CD4-positive, alpha-beta memory T cell (primary cell): ENCODE data around the gene SH3BP5L. TPM values are rescaled to one million over a fixed set of nuclear protein-coding genes. Genes with fewer than 3 reads are reported as not detected.

Source experiments
- CTCF ChIA-PET: fragments of 350-600 bp; sonication (Branson Sonifier 250); formaldehyde crosslinking; loops from one replicate; lab custom pipeline; 2021; ENCODE audit warnings: inconsistent platforms; ENCODE audit not compliant: partially characterized antibody; lab: Charles Lee
- POLR2A ChIA-PET: fragments of 350-600 bp; sonication (Branson Sonifier 250); formaldehyde crosslinking; loops from one replicate; lab custom pipeline; 2021; ENCODE audit not compliant: partially characterized antibody; lab: Charles Lee
- DNase-seq, 5 donors: peaks; one replicate each; pipeline versions ENCODE4 v3.0.0 to v3.0.0-alpha.2; 2020 to 2022; ENCODE audit warnings: mixed read lengths in 1 of 5
- H3K27ac ChIP-seq: one replicate; pipeline ENCODE4 v1.7.0; 2013; ENCODE audit warnings: low read depth, low read length
- H3K27me3 ChIP-seq: 2 replicates; pipeline ENCODE4 v1.7.0; 2013; ENCODE audit warnings: mild to moderate bottlenecking, low read length, moderate library complexity; ENCODE audit not compliant: insufficient read depth
- H3K36me3 ChIP-seq: 2 replicates; pipeline ENCODE4 v1.7.0; 2013; ENCODE audit warnings: mild to moderate bottlenecking, low read length, moderate library complexity; ENCODE audit not compliant: insufficient read depth
- H3K4me1 ChIP-seq: 2 replicates; pipeline ENCODE4 v1.7.0; 2013; ENCODE audit warnings: mild to moderate bottlenecking, low read length, moderate library complexity; ENCODE audit not compliant: insufficient read depth
- H3K4me3 ChIP-seq, 2 donors: one replicate each; pipeline ENCODE4 v1.7.0; 2013; ENCODE audit warnings: low read length in 2 of 2, mild to moderate bottlenecking in 1 of 2
- H3K9me3 ChIP-seq, 2 donors: one replicate each; pipeline ENCODE4 v1.7.0; 2013; ENCODE audit warnings: low read length in 2 of 2, control low read depth in 1 of 2; ENCODE audit not compliant: control insufficient read depth in 1 of 2
- H3K27ac Mint-ChIP-seq, 7 donors: one replicate each; pipeline ENCODE4 v1.8.0; 2020 to 2021; ENCODE audit warnings: mixed read lengths in 7 of 7, mild to moderate bottlenecking in 6 of 7, inconsistent platforms in 3 of 7, moderate library complexity in 3 of 7
- H3K27me3 Mint-ChIP-seq, 2 donors: one replicate each; pipeline ENCODE4 v1.8.0; 2020 to 2021; ENCODE audit warnings: mixed read lengths in 2 of 2
- H3K36me3 Mint-ChIP-seq, 2 donors: one replicate each; pipeline ENCODE4 v1.8.0; 2020 to 2021; ENCODE audit warnings: mixed read lengths in 2 of 2, inconsistent platforms in 1 of 2, mild to moderate bottlenecking in 1 of 2
- H3K4me1 Mint-ChIP-seq, 4 donors: one replicate each; pipeline ENCODE4 v1.8.0; 2020 to 2021; ENCODE audit warnings: mixed read lengths in 4 of 4, mild to moderate bottlenecking in 1 of 4
- H3K4me3 Mint-ChIP-seq, 8 donors: one replicate each; pipeline ENCODE4 v1.8.0; 2020 to 2021; ENCODE audit warnings: mixed read lengths in 8 of 8, mild to moderate bottlenecking in 7 of 8, moderate library complexity in 6 of 8, inconsistent platforms in 3 of 8
- H3K9me3 Mint-ChIP-seq, 8 donors: one replicate each; pipeline ENCODE4 v1.8.0; 2020 to 2021; ENCODE audit warnings: mixed read lengths in 8 of 8, mild to moderate bottlenecking in 5 of 8, inconsistent platforms in 3 of 8, moderate library complexity in 1 of 8
- intact Hi-C: fragments of 100-400 bp; cut with micrococcal nuclease; formaldehyde crosslinking; loops from one replicate; pipeline ENCODE4 v1.15.1; 2023
- polyA plus RNA-seq, 2 donors: library from polyadenylated mRNA; unstranded; fragments of 300-500 nt; fragmentation: Illumina TruSeq; gene quantifications; one replicate each; pipeline ENCODE4 v1.2.3, GENCODE V29; 2021
- total RNA-seq, 2 experiments: library from RNA; stranded (reverse); gene quantifications; one replicate each; pipeline ENCODE4 v1.2.3, GENCODE V29; 2021

Gene SH3BP5L
- 10 to 100 TPM; 40.9 to 43.4 TPM for total RNA-seq
- polyA plus RNA-seq = 1 to 10 TPM in 1 of 2 donors, under 1 TPM in 1; 0.77 to 4.4 TPM

GRCh38 chr1:248825909-248826760 is at the start of gene SH3BP5L:
Gene SH3BP5L (minus strand): TSS chr1:248825915. CDS start chr1:248824935, 980 bp downstream.
- peaks cover 4 to 44% of the 10 kb centered on the region in 2 donors for H3K36me3 Mint-ChIP-seq
- peak within 1 kb of the TSS; percentile 91 for H3K27ac ChIP-seq
- peaks cover 0 to 1% of the 10 kb centered on the region in 2 donors for H3K27me3 Mint-ChIP-seq
- peak within 1 kb of the TSS; percentile 93 to 100 (median 99) for H3K27ac Mint-ChIP-seq
- H3K4me3 ChIP-seq = peak within 1 kb of the TSS; percentile 97 to 99
- POLR2A ChIA-PET = interaction anchor here (1.3 to 5.9 kb wide), 8 partner anchors 10 to 83 kb away, joined by 3 to 154 read pairs (median 26); partner anchors contain the start of genes PGBD2, ZNF672 and ZNF692
- peaks cover 0 to 4% (median 0%) of the 10 kb centered on the region in 8 donors for H3K9me3 Mint-ChIP-seq
- H3K4me3 Mint-ChIP-seq = peak within 1 kb of the TSS; percentile 94 to 100 (median 97)
- H3K9me3 ChIP-seq = no peaks in the 10 kb centered on the region
- H3K27me3 ChIP-seq = no peaks in the 10 kb centered on the region
- DNase-seq = peak; percentile 93 to 96 (median 94)
- CTCF ChIA-PET = interaction anchor here (0.9 to 4.7 kb wide), 9 partner anchors 12 to 101 kb away, joined by 3 to 58 read pairs (median 4); partner anchors contain the start of genes PGBD2, ZNF672 and ZNF692
- peaks cover 16% of the 10 kb centered on the region for H3K36me3 ChIP-seq
- peaks cover 37 to 60% (median 51%) of the 10 kb centered on the region in 4 donors for H3K4me1 Mint-ChIP-seq
- intact Hi-C loops = loop anchor here (1.0 kb wide), 5 partner anchors 12 to 98 kb away; partner anchors contain the start of genes PGBD2, ZNF672 and ZNF692
- peaks cover 53% of the 10 kb centered on the region for H3K4me1 ChIP-seq

DNA sequence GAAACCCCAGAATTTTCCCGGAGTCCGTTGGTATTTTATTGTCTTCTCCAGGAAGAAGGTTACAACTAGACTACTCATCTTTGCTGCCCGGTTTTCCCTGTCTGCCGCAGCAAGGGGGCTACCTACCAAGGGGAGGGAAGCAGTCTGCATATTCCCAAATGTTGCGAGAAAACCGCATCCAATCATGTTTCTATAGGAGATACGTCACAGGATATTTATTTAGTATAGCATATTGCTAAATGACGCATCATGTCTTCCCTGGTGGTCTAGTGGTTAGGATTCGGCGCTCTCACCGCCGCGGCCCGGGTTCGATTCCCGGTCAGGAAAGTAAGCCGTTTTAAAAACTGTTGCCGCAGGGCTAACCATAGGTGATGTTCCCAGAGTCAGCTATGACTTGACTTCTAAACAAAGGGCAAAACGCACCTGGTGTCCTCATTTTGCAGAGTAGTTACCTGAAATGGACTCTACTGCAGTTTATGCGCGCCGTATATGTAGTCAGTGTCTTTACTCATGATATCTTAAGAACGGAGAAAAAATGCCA is 48.3 kb upstream of the SH3BP5L start:
- Mint-ChIP-seq H3K27ac (peak overlapping the region; percentile 98 to 100 (median 99)), H3K36me3 (peaks cover 0 to 15% of the 10 kb centered on the region in 2 donors), H3K27me3 (peaks cover 8 to 12% of the 10 kb centered on the region in 2 donors), H3K4me1 (peaks cover 11 to 32% (median 17%) of the 10 kb centered on the region in 4 donors), H3K4me3 (peak overlapping the region; percentile 95 to 98 (median 97)), H3K9me3 (peaks cover 0 to 15% (median 3%) of the 10 kb centered on the region in 8 donors)
- ChIA-PET CTCF (interaction anchor here (0.9 to 1.8 kb wide), 3 partner anchors 13 to 32 kb away, joined by 3 to 12 read pairs (median 4); partner anchors contain the start of gene ZNF692), POLR2A (interaction anchor here (0.7 to 3.5 kb wide), 11 partner anchors 13 to 62 kb away, joined by 3 to 84 read pairs (median 5); partner anchors contain the start of genes PGBD2, SH3BP5L, ZNF672 and ZNF692)
- Histone ChIP-seq H3K27ac (peak overlapping the region; percentile 67), H3K9me3 (no peaks in the 10 kb centered on the region), H3K4me3 (peak overlapping the region; percentile 79 to 91), H3K4me1 (peaks cover 7% of the 10 kb centered on the region), H3K27me3 (no peaks in the 10 kb centered on the region), H3K36me3 (no peaks in the 10 kb centered on the region)
- intact Hi-C loops = loop anchor here (1.0 kb wide), 5 partner anchors 11 to 48 kb away; partner anchors contain the start of genes PGBD2, ZNF672 and ZNF692
- DNase-seq = peak; percentile 89 to 93 (median 91)

DNA sequence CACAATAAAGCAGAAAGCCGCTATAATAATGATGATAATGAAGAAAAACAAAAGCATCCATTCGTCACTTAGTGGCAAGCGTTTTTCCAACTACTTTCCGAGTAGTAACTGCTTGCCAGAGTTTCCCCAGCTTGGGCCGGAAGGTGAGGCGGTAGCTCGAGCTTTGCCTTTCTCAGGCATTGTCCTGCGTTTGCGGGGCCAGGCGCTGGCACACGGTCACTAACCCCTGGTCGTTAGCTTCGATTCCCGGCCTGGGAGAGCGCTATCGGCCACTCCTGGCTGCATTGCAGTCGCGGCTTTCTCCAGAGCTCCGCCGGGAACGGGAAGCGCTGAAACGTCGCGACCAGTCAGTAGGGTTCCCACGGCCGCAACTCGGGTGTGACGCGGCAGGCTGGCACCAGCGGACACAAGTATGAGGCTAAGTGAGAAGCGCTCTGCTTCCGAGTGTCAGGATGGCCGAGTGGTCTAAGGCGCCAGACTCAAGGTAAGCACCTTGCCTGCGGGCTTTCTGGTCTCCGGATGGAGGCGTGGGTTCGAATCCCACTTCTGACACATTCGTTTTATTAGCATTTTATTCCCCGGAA is 47.8 kb upstream of the SH3BP5L start:
- Histone ChIP-seq H3K36me3 (no peaks in the 10 kb centered on the region), H3K27ac (peak overlapping the region; percentile 67), H3K9me3 (no peaks in the 10 kb centered on the region), H3K4me3 (peak overlapping the region; percentile 79 to 91), H3K4me1 (peaks cover 7% of the 10 kb centered on the region), H3K27me3 (no peaks in the 10 kb centered on the region)
- ChIA-PET CTCF (interaction anchor here (0.7 to 1.8 kb wide), 5 partner anchors 11 to 48 kb away, joined by 3 to 12 read pairs (median 4); partner anchors contain the start of genes SH3BP5L and ZNF692), POLR2A (interaction anchor here (0.7 to 3.5 kb wide), 10 partner anchors 8 to 62 kb away, joined by 3 to 84 read pairs (median 5); partner anchors contain the start of genes PGBD2, SH3BP5L, ZNF672 and ZNF692)
- intact Hi-C loops = loop anchor here (1.0 kb wide), 3 partner anchors 10 to 35 kb away; partner anchors contain the start of genes ZNF672 and ZNF692
- peak overlapping the region; percentile 95 to 98 (median 97) for H3K4me3 Mint-ChIP-seq
- peak; percentile 88 to 95 (median 92) for DNase-seq
- H3K27ac Mint-ChIP-seq = peak overlapping the region; percentile 98 to 100 (median 99)
- H3K36me3 Mint-ChIP-seq = peaks cover 0 to 15% of the 10 kb centered on the region in 2 donors
- H3K27me3 Mint-ChIP-seq = peaks cover 8 to 12% of the 10 kb centered on the region in 2 donors
- H3K4me1 Mint-ChIP-seq = peaks cover 11 to 32% (median 17%) of the 10 kb centered on the region in 4 donors
- H3K9me3 Mint-ChIP-seq = peaks cover 0 to 15% (median 3%) of the 10 kb centered on the region in 8 donors

DNA sequence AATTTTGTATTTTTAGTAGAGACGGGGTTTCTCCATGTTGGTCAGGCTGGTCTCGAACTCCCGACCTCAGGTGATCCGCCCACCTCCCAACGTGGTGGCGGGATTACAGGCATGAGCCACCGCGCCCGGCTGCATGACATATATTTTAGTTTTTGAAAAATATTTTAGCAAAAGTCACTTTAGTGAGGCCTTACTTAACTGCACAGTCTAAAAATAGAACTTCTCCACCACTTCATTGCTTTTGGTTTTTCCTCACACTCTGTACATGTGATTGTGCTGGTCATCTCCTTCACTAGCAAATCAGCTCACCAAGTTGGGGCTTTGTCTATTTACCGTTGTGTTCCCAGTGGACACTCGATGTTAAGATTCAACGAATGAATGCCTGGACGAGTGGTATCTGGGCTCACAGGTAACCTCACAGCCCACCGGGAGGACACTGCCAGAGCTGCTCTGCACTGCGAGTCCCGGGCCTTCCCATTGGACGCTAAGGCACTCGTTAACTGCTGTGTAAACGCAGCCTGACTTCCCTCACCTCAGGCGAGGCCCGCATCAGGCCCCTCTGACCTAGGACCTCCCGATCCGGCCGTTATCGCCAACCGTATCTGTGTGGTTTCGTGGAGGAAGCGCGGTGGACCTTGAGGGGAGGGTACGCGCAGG is 47.2 kb upstream of the SH3BP5L start:
- peaks cover 8 to 12% of the 10 kb centered on the region in 2 donors for H3K27me3 Mint-ChIP-seq
- peaks cover 0 to 15% of the 10 kb centered on the region in 2 donors for H3K36me3 Mint-ChIP-seq
- peaks cover 0 to 15% (median 3%) of the 10 kb centered on the region in 8 donors for H3K9me3 Mint-ChIP-seq
- peaks cover 11 to 32% (median 17%) of the 10 kb centered on the region in 4 donors for H3K4me1 Mint-ChIP-seq
- no peaks in the 10 kb centered on the region for H3K27me3 ChIP-seq
- H3K4me1 ChIP-seq = peaks cover 7% of the 10 kb centered on the region
- ChIA-PET POLR2A (interaction anchor here (0.7 to 3.5 kb wide), 10 partner anchors 8 to 61 kb away, joined by 3 to 84 read pairs (median 5); partner anchors contain the start of genes PGBD2, SH3BP5L, ZNF672 and ZNF692), CTCF (interaction anchor here (0.7 to 1.8 kb wide), 5 partner anchors 11 to 47 kb away, joined by 4 to 12 read pairs (median 4); partner anchors contain the start of genes SH3BP5L and ZNF692)
- intact Hi-C loops = loop anchor here (1.0 kb wide), 3 partner anchors 10 to 35 kb away; partner anchors contain the start of genes ZNF672 and ZNF692
- no peaks in the 10 kb centered on the region for H3K9me3 ChIP-seq
- peak overlapping the region; percentile 95 to 98 (median 97) for H3K4me3 Mint-ChIP-seq
- H3K4me3 ChIP-seq = peak overlapping the region; percentile 79 to 91
- no peaks in the 10 kb centered on the region for H3K36me3 ChIP-seq
- H3K27ac ChIP-seq = peak overlapping the region; percentile 67
- H3K27ac Mint-ChIP-seq = peak overlapping the region; percentile 98 to 100 (median 99)
- peak; percentile 11 to 54 (median 40) for DNase-seq

DNA sequence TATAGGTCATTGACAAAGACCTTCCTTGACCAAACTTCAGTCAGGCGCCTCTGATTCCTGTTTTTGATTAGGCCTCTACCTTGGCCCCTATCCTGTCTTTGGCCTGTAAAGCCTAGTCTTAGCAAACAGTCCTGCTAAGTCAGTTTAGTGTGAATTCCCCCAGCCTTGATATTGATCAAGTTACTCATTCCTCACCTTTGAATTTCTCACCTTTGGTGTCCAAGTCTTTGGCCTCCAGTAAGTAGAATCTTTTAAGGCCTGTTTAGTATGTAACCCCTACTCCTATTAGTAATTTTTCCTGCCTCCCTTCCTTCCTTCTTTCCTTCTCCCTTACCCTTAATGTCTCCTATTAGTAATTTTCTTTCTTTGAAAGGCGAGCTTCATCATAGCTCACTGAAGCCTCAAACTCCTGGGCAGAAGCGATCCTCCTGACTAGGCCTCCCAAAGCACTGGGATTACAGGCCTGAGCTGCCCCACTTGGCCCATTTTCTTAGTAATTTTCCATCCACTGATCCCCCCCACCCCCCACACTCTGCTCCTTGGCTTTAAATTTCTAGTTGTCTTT is 46.2 kb upstream of the SH3BP5L start:
- ChIA-PET CTCF (interaction anchor here (1.6 kb wide), 1 partner anchor 12 kb away, joined by 6 read pairs; the partner anchor contains the start of gene ZNF692), POLR2A (interaction anchor here (3.5 kb wide), 2 partner anchors 11 to 34 kb away, joined by 37 to 84 read pairs; partner anchors contain the start of genes ZNF672 and ZNF692)
- H3K27me3 ChIP-seq = no peaks in the 10 kb centered on the region
- Mint-ChIP-seq H3K36me3 (peaks cover 0 to 15% of the 10 kb centered on the region in 2 donors), H3K4me3 (peak overlapping the region; percentile 34 to 73 (median 52)), H3K27me3 (peaks cover 8 to 12% of the 10 kb centered on the region in 2 donors), H3K4me1 (peaks cover 10 to 31% (median 16%) of the 10 kb centered on the region in 4 donors), H3K9me3 (peaks cover 0 to 15% (median 3%) of the 10 kb centered on the region in 8 donors), H3K27ac (peak overlapping the region in 5 of 7 donors; percentile 8 to 100 (median 51))
- peaks cover 7% of the 10 kb centered on the region for H3K4me1 ChIP-seq
- H3K27ac ChIP-seq = no peak overlapping the region
- H3K9me3 ChIP-seq = no peaks in the 10 kb centered on the region
- no peak overlapping the region for H3K4me3 ChIP-seq
- intact Hi-C loops = no loop called here
- H3K36me3 ChIP-seq = no peaks in the 10 kb centered on the region
- no peak for DNase-seq
